Limb (tissue), 2 donors: Measurements from ENCODE around the gene GABRA4.

Experiments
- DNase-seq, 2 donors: peaks; one replicate each; pipeline ENCODE4 v3.0.0-alpha.2; 2016; ENCODE audit errors: extremely low spot score in 2 of 2

GABRA4 gene

GRCh38 chr4:46979726-46980125, 13.7 kb downstream of the GABRA4 start:
- DNase-seq = no peak

DNA sequence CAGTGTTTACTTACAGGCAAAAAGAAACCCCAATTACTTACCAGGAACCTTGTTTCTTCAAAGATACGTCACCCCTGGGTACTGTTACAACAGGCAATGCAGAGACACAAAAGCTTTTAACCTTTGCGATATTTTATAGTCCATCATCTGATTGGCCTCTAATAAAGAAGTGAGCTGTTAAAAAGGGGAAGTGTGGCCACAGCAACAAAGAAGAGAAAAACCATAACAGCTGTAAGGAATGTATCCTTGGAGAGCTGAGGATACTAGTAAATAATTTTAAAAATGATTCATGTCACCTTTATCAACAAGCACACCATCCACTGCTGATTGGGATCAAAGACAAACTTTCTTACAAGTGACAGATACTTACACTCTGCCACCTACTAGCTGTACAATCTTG, 14.1 kb downstream of the GABRA4 start:
- DNase-seq = no peak

- DNase-seq = no peak
Measured at GRCh38 chr4:46977245-46977644, 16.1 kb downstream of the GABRA4 start.

- DNase-seq = no peak
Measured at GRCh38 chr4:46975812-46976553, 17.4 kb downstream of the GABRA4 start.

DNA sequence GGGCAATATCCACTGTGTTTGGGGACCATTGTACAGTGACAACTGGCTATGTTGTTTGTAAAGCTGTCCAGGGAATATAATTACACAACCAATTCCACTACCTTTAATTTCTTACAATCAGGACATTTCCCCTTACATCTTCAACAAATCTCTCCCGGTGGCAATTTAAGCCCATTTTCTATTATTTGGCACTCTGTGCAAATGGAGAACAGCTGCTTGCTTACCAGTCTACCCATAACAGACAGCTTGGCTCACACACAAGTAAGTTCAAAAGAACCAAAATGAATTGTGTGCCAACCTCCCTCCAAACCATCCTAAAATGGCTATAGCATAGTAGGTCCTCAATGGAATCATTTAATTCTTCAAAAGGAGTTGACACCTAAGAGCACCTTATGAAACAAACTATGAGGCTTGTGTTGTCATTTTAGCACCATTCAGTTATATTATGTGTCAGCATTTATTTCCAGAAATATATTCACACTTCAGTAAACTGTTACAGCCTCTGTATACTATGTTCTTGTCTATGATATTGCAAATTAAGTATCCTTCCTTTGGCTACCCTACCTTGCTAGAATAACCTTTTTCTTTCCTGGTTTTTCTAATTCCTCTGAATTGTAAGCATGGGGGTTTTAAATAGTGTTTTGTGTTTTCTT, 18.4 kb downstream of the GABRA4 start:
- no peak for DNase-seq

DNA sequence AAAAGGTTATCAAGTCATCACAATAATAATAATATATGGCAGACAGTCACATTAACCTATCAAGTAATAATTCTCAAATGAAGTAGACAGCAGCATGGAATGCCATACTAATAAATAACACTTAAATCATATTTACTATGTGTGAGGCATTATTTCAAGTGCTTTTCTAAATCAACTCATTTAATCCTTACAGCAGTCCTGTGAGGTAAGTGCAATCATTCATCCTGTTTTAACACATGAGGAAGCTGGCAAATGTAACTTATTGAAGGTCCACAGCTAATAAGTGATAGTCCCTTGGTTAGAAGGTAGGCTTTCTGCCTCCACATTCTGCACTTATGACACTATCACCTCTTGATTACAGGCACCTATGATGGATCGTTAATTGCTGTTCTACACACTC, 24.5 kb downstream of the GABRA4 start:
- DNase-seq = no peak

DNA sequence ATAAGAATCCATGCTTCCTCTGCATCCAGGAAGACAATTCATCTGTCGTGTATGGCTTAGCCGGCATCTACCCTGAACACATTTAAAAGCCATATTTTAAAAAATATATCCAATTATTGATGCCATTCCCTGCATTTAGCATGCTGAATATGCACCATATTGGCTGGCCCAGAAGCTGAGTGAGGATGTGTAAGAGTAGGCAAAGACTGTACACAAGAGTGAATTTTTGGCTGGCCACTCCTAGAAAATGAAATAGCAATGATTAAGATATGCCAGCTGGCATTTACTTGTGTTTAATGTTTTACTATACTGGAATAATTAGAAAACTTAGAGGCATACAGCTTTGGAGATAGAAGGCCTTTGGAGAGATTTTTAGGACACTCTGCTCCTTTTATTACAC, 25.8 kb downstream of the GABRA4 start:
- DNase-seq = no peak

DNA sequence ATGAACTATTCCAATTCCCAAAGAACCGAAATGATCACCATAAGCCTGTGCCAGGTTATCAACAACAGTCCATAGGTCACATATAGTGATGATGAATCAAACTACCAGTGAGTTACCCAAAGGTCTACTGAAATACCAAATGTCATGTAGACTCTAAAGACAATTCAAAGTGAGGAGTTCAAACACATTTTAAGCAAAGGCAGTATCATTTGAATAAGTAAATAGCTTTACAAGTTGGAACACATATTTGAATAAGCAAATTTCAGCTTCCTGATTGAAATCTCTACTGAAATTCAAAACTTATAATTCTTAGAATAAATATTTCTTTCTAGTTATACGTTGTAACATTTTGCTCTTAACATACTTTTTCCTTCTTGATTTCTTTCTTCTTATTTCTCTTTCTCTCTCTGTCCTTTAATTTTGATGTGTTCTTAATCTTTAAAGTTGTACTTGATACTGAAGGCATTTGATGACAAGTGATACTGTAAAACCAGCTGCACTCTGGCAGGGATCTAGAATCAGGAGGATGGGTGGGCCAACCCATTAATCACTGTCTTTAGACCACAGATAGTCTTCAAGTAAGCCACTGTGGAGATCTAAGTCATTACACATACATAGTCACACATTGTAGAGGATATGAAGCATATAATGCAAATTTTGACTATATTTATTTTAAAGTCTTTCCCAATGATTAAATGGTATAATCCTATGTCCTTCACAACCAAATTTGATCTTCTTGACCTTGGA, 34.5 kb downstream of the GABRA4 start:
- no peak for DNase-seq

DNA sequence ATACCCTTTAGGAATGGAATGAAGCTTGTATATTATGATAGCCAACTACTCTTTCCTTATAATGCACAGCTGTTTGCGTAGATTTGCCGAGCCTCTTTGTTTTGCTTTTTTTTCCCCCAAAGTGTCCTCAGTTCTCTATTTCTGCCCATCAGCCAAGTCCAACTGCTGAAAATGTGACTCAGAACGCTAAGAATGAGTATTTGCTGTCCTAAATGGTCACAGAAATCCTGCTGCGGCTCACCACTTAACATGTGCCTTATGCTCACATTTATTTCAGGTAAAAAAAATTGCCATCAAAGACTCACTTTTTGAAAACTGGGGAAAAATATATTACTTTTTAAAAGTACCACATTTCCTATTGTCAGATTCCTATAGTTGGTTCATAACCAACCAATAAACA, 36.9 kb downstream of the GABRA4 start:
- DNase-seq = no peak

DNA sequence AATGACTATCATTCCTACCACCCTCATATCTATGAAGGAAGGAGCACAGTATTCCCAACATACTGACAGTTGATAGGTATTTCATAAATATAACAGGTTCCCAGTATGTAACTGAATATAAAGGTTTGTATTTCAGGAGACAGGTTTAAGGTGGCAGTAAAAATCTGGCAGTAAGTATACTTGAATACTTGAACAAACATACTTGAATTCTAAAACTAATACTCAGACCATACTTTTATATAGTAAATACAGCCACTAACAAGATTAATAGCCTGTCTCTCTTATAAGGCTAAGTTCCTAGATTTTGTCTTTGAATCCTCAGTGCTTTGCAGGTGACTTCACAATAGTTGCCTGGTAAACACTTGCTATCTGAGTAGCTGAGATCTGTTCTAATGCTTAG, 37.8 kb downstream of the GABRA4 start:
- DNase-seq = no peak

DNA sequence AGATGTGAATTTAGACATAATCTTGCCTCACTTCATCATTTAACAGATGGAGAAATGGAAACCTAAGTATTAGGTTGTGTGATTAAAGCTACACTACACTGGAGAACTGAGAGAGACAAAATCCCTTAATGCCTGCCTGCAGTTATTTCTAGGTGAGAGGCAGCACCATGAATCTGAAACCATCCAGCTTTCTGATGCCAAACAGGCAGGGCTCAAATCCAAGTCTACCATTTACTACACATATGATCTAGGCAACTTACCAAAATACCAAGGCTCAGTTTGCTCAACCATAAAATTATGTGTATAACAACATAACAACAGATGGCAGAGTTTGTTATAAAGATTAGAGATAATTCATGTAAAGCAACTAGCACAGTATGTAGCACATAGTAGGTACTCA, 38.7 kb downstream of the GABRA4 start:
- DNase-seq = no peak

DNA sequence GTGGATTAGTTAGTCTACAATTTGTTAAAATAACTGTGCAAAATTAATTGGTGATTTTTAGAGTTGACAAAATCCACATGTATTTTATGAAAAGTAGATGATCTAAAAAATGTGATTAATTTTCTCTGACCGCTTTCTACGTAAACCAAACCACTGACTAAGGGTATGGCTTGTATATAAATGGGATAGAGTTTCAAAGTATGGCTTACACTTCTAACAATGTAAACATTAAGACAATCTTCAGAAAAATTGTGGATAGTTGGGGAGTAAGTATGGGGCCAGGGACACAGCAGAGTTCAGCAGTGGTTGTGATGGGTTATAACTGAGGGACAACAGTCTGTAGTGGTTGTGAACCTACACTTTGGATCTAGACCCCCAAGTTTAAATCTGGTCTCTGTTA, 39.8 kb downstream of the GABRA4 start:
- no peak for DNase-seq

DNA sequence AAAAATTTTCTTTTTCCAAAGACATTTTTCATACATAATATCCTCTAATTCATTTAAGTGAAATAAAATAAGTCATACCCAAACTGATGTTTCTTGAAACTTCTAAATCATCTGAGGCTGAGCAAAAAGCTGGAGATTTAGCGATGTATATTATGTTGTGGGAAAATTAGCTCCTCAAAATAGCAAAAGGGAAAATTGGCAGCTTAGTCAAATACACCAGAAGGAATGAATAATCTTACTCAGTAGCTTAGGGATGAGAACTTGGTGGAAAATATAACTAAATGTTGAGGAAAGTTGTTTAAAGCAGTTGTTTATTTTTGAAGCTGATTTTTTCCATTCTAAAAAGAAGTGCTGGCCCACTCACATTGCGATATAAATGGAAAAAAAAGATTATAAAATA, 40.9 kb downstream of the GABRA4 start:
- no peak for DNase-seq

DNA sequence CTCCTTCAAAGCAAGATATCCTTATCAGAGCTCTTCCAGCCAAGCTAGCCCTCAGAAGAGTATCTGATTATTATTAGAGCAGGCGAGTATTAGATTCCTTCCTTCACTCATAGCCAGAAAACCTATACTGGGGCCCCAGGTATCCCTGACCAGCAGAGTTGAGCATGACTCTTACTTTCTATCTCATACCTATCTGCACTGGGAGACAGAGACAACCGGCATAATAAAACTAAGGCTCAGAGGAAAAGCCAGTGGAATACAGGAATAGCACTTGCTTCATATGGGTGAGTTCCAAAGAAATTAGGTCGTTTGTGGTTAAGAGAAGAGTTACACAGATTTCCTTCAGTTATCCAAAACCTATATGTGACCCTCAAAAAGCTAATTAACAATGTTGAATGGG, 42.6 kb downstream of the GABRA4 start:
- no peak for DNase-seq

DNA sequence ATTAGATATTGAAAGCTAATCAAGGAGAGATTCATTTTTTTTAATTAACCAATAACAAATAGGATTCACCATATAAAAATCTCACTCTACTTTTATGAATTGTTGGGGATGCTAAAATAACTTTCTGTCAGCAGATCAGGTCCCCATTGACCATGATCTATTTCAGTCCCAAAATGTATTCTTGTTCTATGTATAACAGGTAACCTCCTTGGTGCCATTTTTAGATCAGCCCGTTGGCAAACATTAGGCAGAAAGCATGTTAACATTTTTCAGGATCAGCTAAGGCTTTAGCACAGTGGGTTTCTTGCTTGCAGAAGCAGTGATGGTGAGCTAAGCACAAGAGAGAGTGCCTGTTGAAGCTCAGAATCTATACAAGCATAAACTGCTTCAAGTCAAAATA, 43.6 kb downstream of the GABRA4 start:
- DNase-seq = no peak

DNA sequence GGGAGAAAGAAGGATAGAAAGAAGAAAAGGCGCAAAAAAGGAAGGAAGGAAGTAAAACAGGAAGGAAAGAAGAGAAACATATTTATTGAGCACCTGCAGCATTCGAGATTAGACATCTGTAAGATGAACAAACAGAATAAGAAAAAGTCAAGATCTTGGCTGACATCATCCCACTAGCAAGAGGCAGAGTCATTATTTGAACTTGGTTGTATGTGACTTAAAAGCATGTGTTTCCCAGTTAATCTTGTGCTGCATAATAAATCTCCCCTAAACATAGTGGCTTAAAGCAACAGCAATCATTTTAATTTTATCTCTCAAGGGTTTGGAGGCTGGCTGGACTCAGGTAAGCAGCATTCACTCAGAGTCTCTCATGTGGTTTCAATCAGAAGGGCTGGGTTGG, 45.8 kb downstream of the GABRA4 start:
- no peak for DNase-seq

DNA sequence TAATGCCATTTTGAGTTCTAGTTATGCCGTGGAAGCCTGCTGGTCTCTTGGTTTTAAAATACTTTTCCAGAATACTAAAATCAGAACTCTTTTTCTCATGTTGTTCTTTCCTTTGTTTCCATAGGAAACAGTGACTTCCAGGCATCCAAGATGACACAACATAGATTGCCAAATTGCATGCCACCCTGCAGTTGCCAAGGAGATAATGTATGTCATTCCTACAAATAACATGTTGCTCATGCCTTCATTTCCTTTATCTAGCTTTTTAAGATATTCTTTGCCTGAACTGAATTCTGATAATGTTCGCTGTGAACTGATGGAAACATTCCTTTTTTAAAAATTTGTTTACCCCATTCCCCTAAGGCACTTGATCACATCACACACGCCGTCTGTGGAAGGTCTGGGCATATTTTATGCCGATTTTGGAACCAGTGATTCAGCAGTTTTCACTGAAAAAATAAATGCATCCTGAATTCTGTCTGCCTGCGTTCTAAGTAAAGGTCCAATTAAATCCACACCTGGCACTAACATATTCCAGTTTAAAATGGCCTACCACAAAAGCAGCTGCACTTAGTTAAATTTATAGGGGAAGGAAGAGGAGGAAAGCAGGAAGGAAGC, 46.4 kb downstream of the GABRA4 start:
- DNase-seq = no peak

DNA sequence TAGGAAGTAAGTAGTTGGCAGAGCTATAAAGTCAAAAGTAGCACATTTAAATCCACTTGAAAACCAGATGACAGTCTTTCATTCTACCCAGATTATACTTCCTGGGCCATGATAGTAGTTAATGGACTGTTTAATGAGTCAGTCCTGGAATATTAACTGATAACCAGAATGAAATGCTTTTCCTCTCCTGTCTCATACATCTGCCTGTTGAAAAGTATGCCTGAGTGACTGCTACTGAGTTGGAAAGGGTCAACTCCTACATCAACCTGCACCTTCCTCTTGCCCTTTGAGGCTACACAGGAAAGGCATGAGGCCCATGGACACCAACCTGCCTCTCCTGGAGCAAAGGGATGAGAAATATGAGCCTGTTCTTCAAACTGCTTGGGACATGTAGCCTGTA, 48.3 kb downstream of the GABRA4 start:
- DNase-seq = no peak

DNA sequence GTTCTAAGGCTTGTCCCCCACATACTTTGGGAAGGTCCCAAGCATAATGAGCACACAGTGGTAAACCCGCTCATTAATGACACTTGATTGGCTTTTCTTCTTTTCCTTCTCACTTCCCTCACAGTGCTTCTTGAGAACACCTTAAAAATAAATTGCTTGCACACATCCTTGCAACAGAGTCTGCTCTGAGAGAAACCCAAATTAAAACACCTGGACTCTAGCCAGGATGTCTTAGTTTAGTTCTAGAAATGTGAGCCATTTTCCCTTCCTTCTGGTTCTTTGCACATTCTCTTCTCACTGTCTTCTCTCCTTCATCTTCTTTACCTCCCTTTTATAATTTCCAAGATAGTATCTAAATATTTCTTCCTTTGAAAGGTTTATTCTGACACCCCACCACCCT, 49.0 kb downstream of the GABRA4 start:
- no peak for DNase-seq

DNA sequence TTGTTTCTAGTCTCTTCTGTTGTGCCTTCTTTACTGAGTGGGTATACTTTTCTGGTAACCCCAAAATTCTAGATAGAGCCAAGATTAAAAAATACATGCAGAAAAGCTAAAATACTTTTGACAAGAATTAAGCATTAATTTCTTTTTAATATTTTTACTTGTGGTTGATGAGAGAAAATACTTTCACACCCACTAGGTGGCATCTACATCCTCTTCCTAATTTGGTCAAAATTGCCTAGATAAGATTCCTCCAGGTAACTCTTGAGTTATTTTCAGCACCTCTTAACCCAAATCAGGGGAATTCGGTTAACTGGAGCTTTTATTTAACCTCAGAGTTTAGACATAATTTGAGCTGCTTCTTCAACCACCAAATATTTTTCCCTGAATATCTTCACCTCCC, 55.9 kb downstream of the GABRA4 start:
- no peak for DNase-seq

DNA sequence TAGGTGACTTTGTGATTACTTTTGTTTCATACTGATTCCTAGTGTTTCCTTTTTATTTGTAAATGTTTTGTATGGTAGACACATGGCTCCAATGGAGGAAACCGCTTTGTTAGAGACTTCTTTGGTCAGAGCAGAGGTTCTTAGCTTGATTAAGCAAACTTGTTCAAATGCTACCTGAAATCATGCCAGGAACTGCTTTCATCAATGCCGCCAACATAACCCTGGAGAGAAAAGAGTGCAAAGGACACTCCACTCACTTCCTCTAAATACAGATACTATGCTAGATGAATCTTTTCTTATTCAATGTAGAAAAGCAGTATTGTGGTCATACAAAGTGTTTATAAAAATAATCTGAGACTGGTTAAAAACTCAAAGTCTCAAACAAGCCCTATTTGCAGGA, 58.7 kb downstream of the GABRA4 start:
- no peak for DNase-seq

DNA sequence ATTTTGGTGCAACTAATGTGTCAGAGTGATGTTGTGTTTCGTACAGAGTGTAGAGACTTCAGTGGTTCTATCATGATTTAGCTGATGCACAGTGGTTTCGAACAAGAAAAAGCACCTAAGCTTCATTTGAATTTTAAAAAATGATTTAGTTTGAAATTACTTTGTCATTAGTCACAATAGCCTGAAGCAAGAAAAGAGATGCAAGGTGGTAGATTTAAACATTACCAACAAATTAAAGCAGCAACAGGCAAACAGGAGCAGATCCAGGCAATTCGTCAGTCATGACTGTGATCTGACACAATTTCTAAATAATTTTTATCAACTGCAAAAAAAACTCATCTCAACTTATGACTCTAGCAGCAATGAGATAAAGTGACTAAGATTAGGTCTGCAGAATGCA, 59.7 kb downstream of the GABRA4 start:
- DNase-seq = no peak
